HG02885 (cell line): ENCODE results near the gene MASP2.
"Not testable (repeated sequence)": the region's sequence is repeated elsewhere in the genome, so short reads cannot be mapped to it uniquely, and the experiment has no call there.

Experiments
- ATAC-seq: cut with Tn5 transposase; IDR thresholded peaks from one replicate; pipeline ENCODE4 v1.9.1; 2021; ENCODE audit warnings: mild to moderate bottlenecking; ENCODE audit not compliant: unreplicated experiment, poor library complexity

The MASP2 gene

GRCh38 chr1:10996100-10996499 lies 50.9 kb downstream of the MASP2 start:
- ATAC-seq = no peak

GRCh38 chr1:10992864-10993263 lies 54.2 kb downstream of the MASP2 start:
- ATAC-seq = no peak

GRCh38 chr1:10992004-10992403 lies 55.0 kb downstream of the MASP2 start:
- ATAC-seq = not testable (repeated sequence)

GRCh38 chr1:10990828-10991227 lies 56.2 kb downstream of the MASP2 start:
- ATAC-seq = no peak

GRCh38 chr1:10989920-10990516 lies 57.0 kb downstream of the MASP2 start:
- not testable (repeated sequence) for ATAC-seq

GRCh38 chr1:10989095-10989494 lies 57.9 kb downstream of the MASP2 start:
- ATAC-seq = no peak

GRCh38 chr1:10987840-10988417 lies 59.1 kb downstream of the MASP2 start:
- no peak for ATAC-seq

- peak; percentile 13 for ATAC-seq
Measured at GRCh38 chr1:10986525-10986890, 60.5 kb downstream of the MASP2 start.

GRCh38 chr1:10980841-10981727 lies 66.0 kb downstream of the MASP2 start:
- ATAC-seq = no peak

GRCh38 chr1:10980094-10980577 lies 66.9 kb downstream of the MASP2 start:
- ATAC-seq = no peak

GRCh38 chr1:10979483-10979920 lies 67.5 kb downstream of the MASP2 start:
- ATAC-seq = no peak

GRCh38 chr1:10978719-10979118 lies 68.3 kb downstream of the MASP2 start:
- no peak for ATAC-seq
